COLO668 (cell line): ENCODE measurements around the gene SLC5A4.
A peak's percentile ranks its signal among the peaks of the same experiment; 100 is the strongest.
"Not testable (repeated sequence)": the region's sequence is repeated elsewhere in the genome, so short reads cannot be mapped to it uniquely, and the experiment has no call there.

Experiments used
- DNase-seq: peaks from one replicate; lab custom pipeline; 2025; ENCODE audit not compliant: unreplicated experiment; lab: John Stamatoyannopoulos, UW

SLC5A4 gene

GRCh38 chr22:32255217-32255616, at the start of gene SLC5A4:
Gene SLC5A4, minus strand, starts transcription at chr22:32255347. Its CDS starts 18 bp downstream, at chr22:32255329.
- DNase-seq, result no peak

GRCh38 chr22:32293921-32294320, 38.8 kb upstream of the SLC5A4 start:
- not testable (repeated sequence) for DNase-seq

- DNase-seq, result no peak
Observed at GRCh38 chr22:32286290-32286840, 31.2 kb upstream of the SLC5A4 start.

- DNase-seq, result no peak
Observed at GRCh38 chr22:32281072-32281471, 25.9 kb upstream of the SLC5A4 start.

GRCh38 chr22:32275353-32275752, 20.2 kb upstream of the SLC5A4 start:
- DNase-seq, result not testable (repeated sequence)

GRCh38 chr22:32271389-32271788, 16.2 kb upstream of the SLC5A4 start:
- DNase-seq, result no peak

GRCh38 chr22:32270641-32271369, 15.7 kb upstream of the SLC5A4 start:
- DNase-seq, result no peak

GRCh38 chr22:32269316-32269715, 14.2 kb upstream of the SLC5A4 start:
- no peak for DNase-seq

- no peak for DNase-seq
Observed at GRCh38 chr22:32267011-32267410, 11.9 kb upstream of the SLC5A4 start.

GRCh38 chr22:32265882-32266767, 11.0 kb upstream of the SLC5A4 start:
- DNase-seq, result peak; percentile 74

- DNase-seq, result not testable (repeated sequence)
Observed at GRCh38 chr22:32263678-32264077, 8.5 kb upstream of the SLC5A4 start.

- no peak for DNase-seq
Observed at GRCh38 chr22:32261306-32261705, 6.2 kb upstream of the SLC5A4 start.

- no peak for DNase-seq
Observed at GRCh38 chr22:32258791-32259190, 3.6 kb upstream of the SLC5A4 start.

- DNase-seq, result no peak
Observed at GRCh38 chr22:32255726-32256125, 579 bp upstream of the SLC5A4 start.

- no peak for DNase-seq
Observed at GRCh38 chr22:32249231-32249630, 5.9 kb downstream of the SLC5A4 start.

GRCh38 chr22:32248276-32248675, 6.9 kb downstream of the SLC5A4 start:
- no peak for DNase-seq

- no peak for DNase-seq
Observed at GRCh38 chr22:32246166-32246565, 9.0 kb downstream of the SLC5A4 start.

GRCh38 chr22:32245042-32245441, 10.1 kb downstream of the SLC5A4 start:
- DNase-seq, result peak; percentile 5

- DNase-seq, result no peak
Observed at GRCh38 chr22:32244547-32244946, 10.6 kb downstream of the SLC5A4 start.

- DNase-seq, result no peak
Observed at GRCh38 chr22:32240461-32240860, 14.7 kb downstream of the SLC5A4 start.

- peak; percentile 67 for DNase-seq
Observed at GRCh38 chr22:32237906-32238305, 17.2 kb downstream of the SLC5A4 start.

GRCh38 chr22:32236970-32237369, 18.2 kb downstream of the SLC5A4 start:
- no peak for DNase-seq
